Neuron (in vitro differentiated cells): ENCODE measurements around the gene SLC6A18.
"Not testable (repeated sequence)": the region's sequence is repeated elsewhere in the genome, so short reads cannot be mapped to it uniquely, and the experiment has no call there.

ENCODE experiments used
- H2AFZ ChIP-seq: one replicate; pipeline ENCODE4 v1.6.1; 2013; ENCODE audit warnings: low read depth, mild to moderate bottlenecking, inconsistent platforms, low read length, moderate library complexity
- H3K27me3 ChIP-seq: one replicate; pipeline ENCODE4 v1.6.1; 2013; ENCODE audit warnings: low read length; ENCODE audit not compliant: insufficient read depth
- H3K36me3 ChIP-seq: one replicate; pipeline ENCODE4 v1.6.1; 2013; ENCODE audit warnings: low read length; ENCODE audit not compliant: insufficient read depth
- H3K4me1 ChIP-seq: one replicate; pipeline ENCODE4 v1.6.1; 2013; ENCODE audit warnings: low read length; ENCODE audit not compliant: insufficient read depth
- H3K4me3 ChIP-seq: 2 replicates; pipeline ENCODE4 v1.5.1; 2013; ENCODE audit warnings: mild to moderate bottlenecking, low read length, moderate library complexity
- H3K9me3 ChIP-seq: one replicate; pipeline ENCODE4 v1.6.1; 2013; ENCODE audit warnings: low read length

The SLC6A18 gene

DNA sequence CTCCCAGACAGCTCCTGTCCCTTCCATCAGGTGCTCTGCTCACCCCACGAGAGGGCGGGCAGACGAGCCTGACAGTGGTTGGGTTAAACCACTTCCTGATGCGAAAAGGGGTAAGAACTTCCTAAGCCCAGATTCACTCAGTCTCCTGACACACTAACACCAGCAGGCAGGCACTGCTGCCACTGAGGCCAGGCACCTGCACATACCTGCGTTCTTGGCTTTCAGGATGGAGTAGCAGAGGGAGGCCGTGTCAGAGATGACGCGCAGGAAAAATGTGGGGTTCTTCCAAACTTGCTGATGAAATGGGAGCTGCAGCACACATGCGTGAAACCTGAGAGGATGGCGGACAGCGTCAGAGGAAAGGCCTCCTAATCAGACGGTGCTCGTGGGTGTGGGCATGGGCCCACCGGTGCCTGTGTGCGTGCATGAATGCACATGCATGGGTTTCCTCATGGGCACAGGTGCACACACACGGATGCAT, 29.9 kb downstream of the SLC6A18 start:
- Histone ChIP-seq H3K4me1 (no peaks in the 10 kb centered on the region), H2AFZ (no peak overlapping the region), H3K9me3 (no peaks in the 10 kb centered on the region)

DNA sequence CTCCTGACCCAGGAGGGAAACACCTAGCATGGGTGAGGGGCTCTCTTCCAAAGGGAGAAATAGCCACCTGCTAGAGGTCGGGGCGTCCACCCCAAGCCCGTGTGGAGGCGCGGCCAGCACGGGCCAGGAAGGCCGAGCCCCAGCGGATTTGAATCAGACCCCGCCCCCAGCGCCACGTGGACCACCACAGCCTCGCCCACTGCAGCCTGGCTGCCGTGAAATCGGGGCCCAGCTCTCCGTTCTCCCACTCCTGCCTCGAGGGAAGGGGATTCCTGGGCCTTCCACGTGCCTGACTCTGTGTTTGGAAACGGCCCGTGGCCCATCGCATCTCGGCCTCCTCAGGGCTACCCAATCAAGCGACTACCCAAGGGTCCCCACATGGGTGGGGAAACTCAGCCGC, 31.6 kb downstream of the SLC6A18 start:
- H3K27me3 ChIP-seq = peaks cover 22% of the 10 kb centered on the region
- H3K36me3 ChIP-seq = no peaks in the 10 kb centered on the region
- no peak overlapping the region for H3K4me3 ChIP-seq
- no peak overlapping the region for H2AFZ ChIP-seq
- H3K9me3 ChIP-seq = no peaks in the 10 kb centered on the region
- no peaks in the 10 kb centered on the region for H3K4me1 ChIP-seq

More for the DNA sequence above, 29.9 kb downstream of the SLC6A18 start:
- Histone ChIP-seq H3K4me3 (no peak overlapping the region), H3K27me3 (peaks cover 27% of the 10 kb centered on the region), H3K36me3 (no peaks in the 10 kb centered on the region)

DNA sequence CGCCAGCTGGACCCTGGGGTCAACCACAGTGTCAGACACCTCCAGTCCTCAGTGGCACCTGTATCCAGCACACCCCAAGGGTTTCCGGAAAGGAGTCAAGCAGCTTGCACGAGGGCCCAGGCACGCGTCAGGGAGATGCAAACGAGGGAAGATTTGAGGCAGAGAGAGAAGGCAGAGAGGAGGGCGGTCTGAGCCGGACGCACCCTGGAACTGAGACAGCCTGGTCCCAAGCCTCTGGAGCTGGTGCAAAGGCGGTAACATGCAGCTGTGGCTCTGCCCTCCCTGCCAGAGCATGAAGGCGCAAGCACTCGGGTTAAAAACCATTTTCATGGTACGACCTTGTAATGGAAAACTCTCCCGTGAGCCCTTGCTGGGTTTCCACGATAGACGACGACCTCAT, 32.2 kb downstream of the SLC6A18 start:
- H3K9me3 ChIP-seq = no peaks in the 10 kb centered on the region
- peaks cover 22% of the 10 kb centered on the region for H3K27me3 ChIP-seq
- H3K36me3 ChIP-seq = no peaks in the 10 kb centered on the region
- no peak overlapping the region for H3K4me3 ChIP-seq
- H2AFZ ChIP-seq = no peak overlapping the region
- H3K4me1 ChIP-seq = no peaks in the 10 kb centered on the region

DNA sequence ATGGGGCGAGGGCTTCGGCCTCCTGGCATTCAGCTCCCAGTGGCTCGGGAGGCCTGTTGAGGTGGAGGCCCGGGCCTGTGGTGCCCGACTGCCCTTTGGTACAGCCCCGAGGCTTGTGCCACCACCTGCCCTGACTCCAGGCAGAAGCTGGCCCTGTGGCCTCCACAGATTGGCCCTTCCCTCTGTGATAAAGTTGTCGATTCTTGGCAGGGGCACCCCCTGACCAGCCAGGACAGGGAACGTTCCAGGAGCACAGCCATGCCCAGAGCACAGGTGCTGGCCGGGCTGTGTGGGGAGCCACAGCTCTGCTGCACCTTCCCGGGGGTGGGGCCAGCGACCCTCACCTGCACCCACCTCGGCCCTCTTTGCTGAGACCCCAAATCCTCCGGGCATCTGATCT, 32.7 kb downstream of the SLC6A18 start:
- Histone ChIP-seq H3K4me1 (no peaks in the 10 kb centered on the region), H3K9me3 (no peaks in the 10 kb centered on the region), H3K27me3 (peaks cover 22% of the 10 kb centered on the region), H3K36me3 (no peaks in the 10 kb centered on the region), H3K4me3 (no peak overlapping the region), H2AFZ (no peak overlapping the region)

DNA sequence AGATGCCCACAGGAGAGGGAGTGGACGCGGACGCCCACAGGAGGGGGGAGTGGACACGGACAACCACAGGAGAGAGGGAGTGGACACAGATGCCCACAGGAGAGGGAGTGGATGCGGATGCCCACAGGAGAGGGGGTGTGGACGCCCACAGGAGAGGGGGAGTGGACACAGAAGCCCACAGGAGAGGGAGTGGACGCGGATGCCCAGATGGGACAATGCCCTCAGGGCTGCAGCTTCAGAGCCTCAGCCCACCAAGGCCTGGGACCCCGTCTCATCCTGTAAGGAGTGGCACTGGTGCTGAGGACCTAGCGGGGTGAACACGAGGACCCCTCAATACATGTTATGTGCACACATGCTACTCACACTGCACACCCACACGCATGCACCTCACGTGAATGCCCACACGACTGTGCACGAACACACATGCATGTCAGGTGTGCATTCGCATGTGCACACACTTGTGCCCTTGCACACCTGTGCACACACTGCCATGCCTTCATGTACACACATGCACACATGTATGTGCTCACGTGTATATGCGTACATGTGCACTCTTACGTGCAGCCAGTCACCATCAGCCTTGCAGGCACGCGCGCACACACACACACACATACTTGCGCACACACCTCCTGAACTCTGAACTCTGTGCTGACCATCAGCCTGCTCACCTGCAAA, 34.8 kb downstream of the SLC6A18 start:
- H2AFZ ChIP-seq = no peak overlapping the region
- no peaks in the 10 kb centered on the region for H3K4me1 ChIP-seq
- H3K36me3 ChIP-seq = no peaks in the 10 kb centered on the region
- no peaks in the 10 kb centered on the region for H3K9me3 ChIP-seq
- no peak overlapping the region for H3K4me3 ChIP-seq
- H3K27me3 ChIP-seq = peaks cover 19% of the 10 kb centered on the region

DNA sequence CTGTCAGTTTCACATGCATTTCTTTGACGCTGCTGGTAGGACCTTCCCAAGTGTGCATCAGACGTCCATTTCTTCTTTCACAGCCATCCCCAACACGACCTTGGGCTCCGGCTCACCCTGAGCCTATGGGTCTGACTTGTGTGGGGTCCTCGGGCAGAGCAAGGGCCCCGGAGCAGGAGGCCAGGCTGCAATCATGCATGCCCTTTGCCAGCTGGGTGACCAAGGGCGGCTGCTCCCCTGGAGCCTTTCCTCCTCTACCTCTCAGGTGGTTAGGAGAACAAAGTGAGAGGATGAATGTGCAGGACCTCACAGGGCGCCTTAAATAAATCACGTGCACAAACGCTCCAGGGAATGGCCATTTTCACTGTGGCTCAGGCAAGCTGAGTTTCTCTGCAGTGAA, 36.5 kb downstream of the SLC6A18 start:
- H3K9me3 ChIP-seq = no peaks in the 10 kb centered on the region
- H3K4me3 ChIP-seq = no peak overlapping the region

DNA sequence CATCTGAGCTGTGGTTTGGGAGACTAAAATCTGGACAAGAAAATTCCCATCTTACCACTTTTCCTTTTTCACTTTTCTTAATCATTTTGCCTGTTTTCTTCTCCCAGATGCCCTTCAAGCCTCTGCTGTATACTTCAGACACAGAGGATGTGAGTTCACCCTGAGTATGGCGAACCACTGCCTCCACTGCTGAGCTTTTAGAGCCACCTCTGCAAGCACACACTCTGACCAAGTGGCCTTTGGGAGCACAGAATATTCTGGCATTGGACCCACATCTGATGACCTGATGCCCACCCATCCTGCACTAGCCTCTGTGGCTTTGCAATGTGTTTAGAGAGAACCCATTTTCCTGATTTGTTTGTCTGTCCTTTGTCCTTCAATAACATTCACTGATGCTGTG, 37.2 kb downstream of the SLC6A18 start:
- Histone ChIP-seq H3K4me3 (no peak overlapping the region), H2AFZ (no peak overlapping the region), H3K4me1 (no peaks in the 10 kb centered on the region), H3K27me3 (peaks cover 4% of the 10 kb centered on the region), H3K36me3 (no peaks in the 10 kb centered on the region), H3K9me3 (no peaks in the 10 kb centered on the region)

More for the DNA sequence above, 36.5 kb downstream of the SLC6A18 start:
- Histone ChIP-seq H3K27me3 (peaks cover 7% of the 10 kb centered on the region), H2AFZ (no peak overlapping the region), H3K36me3 (no peaks in the 10 kb centered on the region), H3K4me1 (no peaks in the 10 kb centered on the region)

DNA sequence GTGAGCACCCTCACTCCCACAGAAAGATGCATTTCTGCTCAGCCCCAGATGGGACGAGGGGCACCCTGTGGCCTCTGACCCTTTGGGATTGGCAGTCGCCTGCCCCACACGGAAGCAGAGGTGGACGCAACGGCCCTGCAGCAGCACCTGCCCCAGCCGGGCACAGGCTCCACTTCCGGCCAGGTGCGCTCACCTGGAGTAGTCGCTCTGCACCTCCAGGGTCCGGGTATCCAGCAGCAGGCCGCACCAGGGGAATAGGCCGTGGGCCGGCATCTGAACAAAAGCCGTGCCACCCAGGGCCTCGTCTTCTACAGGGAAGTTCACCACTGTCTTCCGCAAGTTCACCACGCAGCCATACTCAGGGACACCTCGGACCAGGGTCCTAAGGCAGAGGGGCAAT, 39.0 kb downstream of the SLC6A18 start:
- no peaks in the 10 kb centered on the region for H3K9me3 ChIP-seq
- H3K36me3 ChIP-seq = no peaks in the 10 kb centered on the region
- H3K27me3 ChIP-seq = no peaks in the 10 kb centered on the region
- no peaks in the 10 kb centered on the region for H3K4me1 ChIP-seq
- H2AFZ ChIP-seq = no peak overlapping the region
- no peak overlapping the region for H3K4me3 ChIP-seq

DNA sequence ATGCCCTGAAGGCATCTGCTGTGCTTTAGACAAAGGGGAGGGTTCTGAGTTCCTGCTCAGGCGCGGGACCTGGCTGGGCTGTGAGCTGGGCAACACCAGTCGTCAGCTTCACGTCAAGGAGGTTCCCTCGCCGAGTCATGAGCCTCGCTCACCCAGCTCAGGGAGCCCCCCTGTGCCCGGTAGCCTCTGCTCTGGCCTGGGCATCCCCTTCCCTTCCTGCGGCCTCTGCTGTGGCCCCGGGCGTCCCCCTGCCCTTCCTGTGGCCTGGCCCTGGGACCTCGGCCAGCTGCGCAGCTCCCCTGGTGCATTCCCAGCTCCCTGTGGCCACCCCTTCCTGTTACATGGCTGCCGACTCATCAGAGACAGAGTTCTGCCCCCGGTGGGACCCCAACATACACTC, 39.8 kb downstream of the SLC6A18 start:
- H3K4me3 ChIP-seq = no peak overlapping the region
- no peaks in the 10 kb centered on the region for H3K4me1 ChIP-seq
- H3K9me3 ChIP-seq = no peaks in the 10 kb centered on the region
- H3K27me3 ChIP-seq = no peaks in the 10 kb centered on the region
- no peaks in the 10 kb centered on the region for H3K36me3 ChIP-seq
- H2AFZ ChIP-seq = no peak overlapping the region

DNA sequence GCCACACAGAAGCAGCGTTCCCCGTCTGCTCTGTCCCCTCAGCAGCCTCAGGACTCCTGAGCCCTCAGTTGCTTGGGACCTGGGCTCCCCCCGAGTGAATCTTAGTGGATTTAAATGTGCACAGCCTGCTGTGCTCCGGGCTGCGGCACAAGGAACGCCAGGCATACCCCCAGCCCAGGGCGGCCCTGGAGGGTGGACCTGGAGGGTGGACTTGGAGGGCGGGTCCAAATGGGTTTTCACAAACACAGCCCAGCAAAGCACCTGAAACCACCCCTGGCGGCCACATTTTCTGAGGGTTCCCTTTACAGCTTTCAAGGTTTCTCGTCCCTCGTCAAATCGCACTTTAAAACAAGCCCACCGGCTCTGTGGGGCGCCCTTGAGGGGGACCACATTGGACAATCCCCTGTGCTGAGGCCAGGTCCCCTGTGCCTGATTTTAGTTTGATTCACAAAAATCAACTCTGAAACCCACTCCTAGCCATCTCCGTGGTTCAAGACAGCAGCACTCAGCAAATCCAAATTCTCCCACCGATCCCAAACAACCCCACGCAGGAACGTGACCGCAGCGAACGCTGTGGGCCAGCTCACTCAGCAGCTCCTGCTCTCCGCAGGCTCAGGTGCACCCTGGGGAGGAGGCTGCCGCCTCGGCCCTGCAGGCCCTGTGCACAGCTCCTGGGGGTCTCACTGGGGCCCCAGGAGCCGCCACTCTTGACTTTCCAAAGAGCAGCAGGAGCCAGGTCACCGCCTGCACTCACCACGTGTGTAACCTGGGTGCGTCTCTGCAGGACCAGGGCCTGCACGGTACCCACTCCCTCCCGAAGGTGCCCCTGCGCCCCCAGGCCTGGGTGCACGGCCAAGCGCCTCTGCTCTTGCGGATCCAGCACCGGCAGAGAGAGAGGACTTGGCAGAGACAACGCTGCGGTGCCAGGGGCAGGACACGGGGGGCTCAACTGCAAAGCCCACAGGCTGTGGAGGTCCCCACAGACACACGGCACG, 40.6 kb downstream of the SLC6A18 start:
- Histone ChIP-seq H3K27me3 (no peaks in the 10 kb centered on the region), H3K36me3 (no peaks in the 10 kb centered on the region), H3K4me3 (no peak overlapping the region), H2AFZ (no peak overlapping the region), H3K4me1 (no peaks in the 10 kb centered on the region), H3K9me3 (no peaks in the 10 kb centered on the region)

DNA sequence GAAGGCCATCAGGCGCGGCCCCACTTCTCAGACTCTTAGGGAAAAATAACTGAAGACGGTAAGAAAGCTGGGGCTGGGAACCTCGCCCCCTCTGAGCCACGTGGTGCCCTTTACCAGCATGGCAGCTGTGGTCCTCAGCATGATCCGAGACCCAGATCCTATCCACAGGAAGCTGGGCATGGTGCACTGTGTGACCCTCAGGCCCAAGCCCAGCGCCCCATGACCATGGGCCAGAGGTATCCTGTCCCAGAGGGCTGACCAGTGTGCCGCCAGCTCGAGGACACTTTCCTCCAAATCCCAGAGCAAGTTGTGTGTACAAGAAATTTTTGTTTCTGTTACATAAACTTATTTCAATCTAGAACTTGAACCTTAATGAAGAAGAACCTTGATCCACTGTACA, 41.6 kb downstream of the SLC6A18 start:
- H3K27me3 ChIP-seq = no peaks in the 10 kb centered on the region
- no peak overlapping the region for H2AFZ ChIP-seq

DNA sequence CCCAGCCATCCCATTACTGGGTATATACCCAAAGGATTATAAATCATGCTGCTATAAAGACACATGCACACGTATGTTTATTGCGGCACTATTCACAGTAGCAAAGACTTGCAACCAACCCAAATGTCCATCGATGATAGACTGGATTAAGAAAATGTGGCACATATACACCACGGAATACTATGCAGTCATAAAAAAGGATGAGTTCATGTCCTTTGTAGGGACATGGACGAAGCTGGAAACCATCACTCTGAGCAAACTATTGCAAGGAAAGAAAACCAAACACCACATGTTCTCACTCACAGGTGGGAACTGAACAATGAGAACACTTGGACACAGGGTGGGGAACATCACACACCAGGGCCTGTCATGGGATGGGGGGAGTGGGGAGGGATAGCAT, 42.3 kb downstream of the SLC6A18 start:
- not testable (repeated sequence) for H3K9me3 ChIP-seq, H3K4me3 ChIP-seq, H3K27me3 ChIP-seq, H3K4me1 ChIP-seq, H3K36me3 ChIP-seq, H2AFZ ChIP-seq

More for the DNA sequence above, 41.6 kb downstream of the SLC6A18 start:
- no peaks in the 10 kb centered on the region for H3K4me1 ChIP-seq
- H3K4me3 ChIP-seq = no peak overlapping the region
- H3K36me3 ChIP-seq = no peaks in the 10 kb centered on the region
- peaks cover 2% of the 10 kb centered on the region for H3K9me3 ChIP-seq

DNA sequence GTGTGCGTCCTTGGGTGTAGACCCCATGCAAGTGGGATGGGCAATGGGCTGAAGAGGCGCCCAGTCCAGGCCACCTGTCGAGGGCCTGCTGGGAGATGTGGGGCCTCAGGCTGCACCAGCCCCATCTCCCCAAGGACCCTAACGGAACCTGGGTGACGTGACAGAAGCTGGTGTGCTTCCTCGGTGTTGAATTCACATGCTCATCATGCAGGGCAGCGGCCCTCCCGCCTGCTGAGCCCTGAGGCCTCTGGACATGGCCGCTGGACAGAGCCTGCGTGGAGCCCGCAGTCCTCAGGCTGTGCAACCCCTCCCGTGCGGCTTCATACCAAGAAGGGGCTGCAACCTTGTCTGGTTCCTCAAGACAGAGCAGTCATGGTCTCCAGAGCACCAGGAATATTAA, 42.9 kb downstream of the SLC6A18 start:
- Histone ChIP-seq H3K4me3 (no peak overlapping the region), H2AFZ (no peak overlapping the region), H3K27me3 (no peaks in the 10 kb centered on the region), H3K4me1 (no peaks in the 10 kb centered on the region), H3K9me3 (peaks cover 2% of the 10 kb centered on the region), H3K36me3 (no peaks in the 10 kb centered on the region)
